Panc1 (cell line): ENCODE measurements around the gene KRT13. TPM values are rescaled to one million over a fixed set of nuclear protein-coding genes. Genes with fewer than 3 reads are reported as not detected.

Experiments used
- ATAC-seq: fragments of 200-7000 bp; cut with Tn5 transposase; 2 replicates; pipeline ENCODE4 v1.9.1; 2020; ENCODE audit warnings: mild to moderate bottlenecking, moderate library complexity
- BruUV-seq: library from RNA; stranded (reverse); fragments of 400-500 nt; replicated peaks from 2 replicates; lab custom pipeline; 2021; lab: Mats Ljungman, UMichigan
- CTCF ChIA-PET: fragments of 300-600 bp; sonication (Branson Sonifier 250); formaldehyde crosslinking; loops from one replicate; lab custom pipeline; 2022; ENCODE audit warnings: antibody characterized with exemption; lab: Charles Lee
- POLR2A ChIA-PET: fragments of 300-600 bp; sonication (Branson Sonifier 250); formaldehyde crosslinking; loops from one replicate; lab custom pipeline; 2022; ENCODE audit warnings: antibody characterized with exemption; lab: Charles Lee
- DNase-seq: peaks from one replicate; pipeline ENCODE4 v3.0.0-alpha.2; 2010; ENCODE audit warnings: low read depth, low spot score
- H3K27ac ChIP-seq: 2 replicates; pipeline ENCODE4 v1.5.1; 2011; ENCODE audit warnings: mild to moderate bottlenecking, low read length, inconsistent platforms
- H3K27me3 ChIP-seq: fragments of 200-500 bp; sonication (Bioruptor generic); 2 replicates; pipeline ENCODE4 v1.6.0; 2014; ENCODE audit warnings: low read length, inconsistent platforms; ENCODE audit not compliant: control insufficient read depth, insufficient read depth
- H3K36me3 ChIP-seq: fragments of 200-500 bp; sonication (Bioruptor generic); 2 replicates; pipeline ENCODE4 v1.5.1; 2014; ENCODE audit warnings: inconsistent platforms, mild to moderate bottlenecking, low read length, moderate library complexity; ENCODE audit not compliant: control insufficient read depth, insufficient read depth
- H3K4me1 ChIP-seq: 2 replicates; pipeline ENCODE4 v1.5.1; 2011; ENCODE audit warnings: inconsistent platforms, mild to moderate bottlenecking, low read length, moderate library complexity; ENCODE audit not compliant: control insufficient read depth, insufficient read depth
- H3K4me3 ChIP-seq, 2 experiments: 2 replicates each; pipeline ENCODE4 v1.5.1; 2011 to 2012; ENCODE audit warnings: low read depth in 2 of 2, low read length in 2 of 2, mild to moderate bottlenecking in 2 of 2, inconsistent platforms in 1 of 2, moderate library complexity in 1 of 2
- H3K9me3 ChIP-seq: fragments of 200-500 bp; sonication (Bioruptor generic); 2 replicates; pipeline ENCODE4 v1.5.1; 2014; ENCODE audit warnings: low read depth, mild to moderate bottlenecking, inconsistent platforms, low read length, moderate library complexity; ENCODE audit not compliant: control insufficient read depth, insufficient read depth
- CTCF ChIP-seq: fragments of 450-650 bp; IDR thresholded peaks from 2 replicates; pipeline ENCODE4 v1.5.1; 2017; ENCODE audit warnings: mild to moderate bottlenecking
- POLR2AphosphoS5 ChIP-seq: IDR thresholded peaks from 2 replicates; pipeline ENCODE4 v1.6.1; 2012; ENCODE audit warnings: mild to moderate bottlenecking, low read depth, low read length, moderate library complexity
- REST ChIP-seq, 2 experiments: IDR thresholded peaks; 2 replicates each; pipeline ENCODE4 v1.6.1; 2011 to 2012; ENCODE audit warnings: low read depth in 2 of 2, control low read depth in 1 of 2, low read length in 1 of 2, mild to moderate bottlenecking in 1 of 2, moderate library complexity in 1 of 2; ENCODE audit not compliant: insufficient read depth in 1 of 2
- SIN3A ChIP-seq: IDR thresholded peaks from 2 replicates; pipeline ENCODE4 v1.6.1; 2012; ENCODE audit warnings: low read depth, mild to moderate bottlenecking, low read length, moderate library complexity, borderline replicate concordance; ENCODE audit not compliant: insufficient read depth
- TCF7L2 ChIP-seq: IDR thresholded peaks from 2 replicates; pipeline ENCODE4 v1.6.1; 2011; ENCODE audit warnings: mild to moderate bottlenecking, low read depth, low read length, inconsistent platforms
- in situ Hi-C: cut with HindIII; loops from 2 replicates; pipeline ENCODE4 v1.10.0; 2016; ENCODE audit warnings: low sequenced_read_pairs, low pct_unique_long_range_greater_than_20kb
- intact Hi-C: fragments of 100-400 bp; cut with micrococcal nuclease; formaldehyde crosslinking; loops from one replicate; pipeline ENCODE4 v1.10.0; 2022; ENCODE audit not compliant: unreplicated experiment
- total RNA-seq: library from RNA; stranded (reverse); gene quantifications from one replicate; pipeline ENCODE4 v1.2.1, GENCODE V29; 2021; ENCODE audit not compliant: unreplicated experiment

KRT13 gene
- total RNA-seq, 1 experiment from 2014 or later: 0.36 TPM

- Histone ChIP-seq H3K27ac (peak overlapping the region; percentile 55; the same call in 1 of the 2 replicates), H3K4me3 (no peak overlapping the region), H3K36me3 (no peaks in the 10 kb centered on the region), H3K27me3 (no peaks in the 10 kb centered on the region), H3K4me1 (peaks cover 72% of the 10 kb centered on the region), H3K9me3 (no peaks in the 10 kb centered on the region)
- intact Hi-C loops (no loop called here), in situ Hi-C loops (loop anchor here (25.0 kb wide), 1 partner anchor 104 kb away; no protein-coding TSS in a partner anchor)
- ATAC-seq (no peak), DNase-seq (no peak)
- TF ChIP-seq CTCF (no peak), REST (IDR thresholded peaks at IDR 0.05; ENCODE audit: insufficient read depth in 1 of 2, low read depth in 2 of 2, low read length in 1 of 2) (no peak), SIN3A (no peak), TCF7L2 (no peak), POLR2AphosphoS5 (no peak)
- no TSS peak for BruUV-seq
- POLR2A ChIA-PET: no interaction called here
- CTCF ChIA-PET: no interaction called here
Observed at GRCh38 chr17:41533613-41534012, 28.2 kb upstream of the KRT13 start.

- H3K27me3 ChIP-seq: no peaks in the 10 kb centered on the region
- intact Hi-C loops: no loop called here
- no peak for ATAC-seq
Observed at GRCh38 chr17:41532947-41533570, 27.6 kb upstream of the KRT13 start.

More at GRCh38 chr17:41532947-41533570, 27.6 kb upstream of the KRT13 start:
- Histone ChIP-seq H3K9me3 (no peaks in the 10 kb centered on the region), H3K36me3 (no peaks in the 10 kb centered on the region), H3K4me1 (peaks cover 66% of the 10 kb centered on the region), H3K4me3 (no peak overlapping the region), H3K27ac (peak overlapping the region; percentile 96; the same call in 1 of the 2 replicates)
- DNase-seq: no peak
- TF ChIP-seq TCF7L2 (no peak), SIN3A (no peak), CTCF (no peak), REST (IDR thresholded peaks at IDR 0.05; ENCODE audit: insufficient read depth in 1 of 2, low read depth in 2 of 2, low read length in 1 of 2) (no peak), POLR2AphosphoS5 (no peak)
- CTCF ChIA-PET: interaction anchor here (1.4 kb wide), 1 partner anchor 16 kb away, joined by 10 read pairs; no protein-coding TSS in a partner anchor
- POLR2A ChIA-PET: interaction anchor here (1.2 kb wide), 1 partner anchor 156 kb away, joined by 3 read pairs; the partner anchor contains the start of gene EIF1
- BruUV-seq: no TSS peak
- in situ Hi-C loops: loop anchor here (25.0 kb wide), 1 partner anchor 104 kb away; no protein-coding TSS in a partner anchor
